HCT116 (cell line): Measurements from ENCODE around the gene ZGPAT. TPM values are rescaled to one million over a fixed set of nuclear protein-coding genes. Genes with fewer than 3 reads are reported as not detected.

Experiments
- ATAC-seq: fragments of 200-7000 bp; cut with Tn5 transposase; 2 replicates; pipeline ENCODE4 v1.9.1; 2020; ENCODE audit warnings: mild to moderate bottlenecking, moderate library complexity
- BruUV-seq: library from RNA; stranded (reverse); fragments of 400-500 nt; replicated peaks from 2 replicates; lab custom pipeline; 2021; lab: Mats Ljungman, UMichigan
- CTCF ChIA-PET: fragments of 300-600 bp; sonication (Branson Sonifier 250); formaldehyde crosslinking; loops from one replicate; lab custom pipeline; 2021; ENCODE audit warnings: antibody characterized with exemption; lab: Charles Lee
- POLR2A ChIA-PET: fragments of 300-600, 350-600 bp; sonication (Branson Sonifier 250); formaldehyde crosslinking; loops from one replicate; lab custom pipeline; 2021; ENCODE audit warnings: antibody characterized with exemption; lab: Charles Lee
- RAD21 ChIA-PET, 2 experiments: fragments of 300-600 bp; sonication (Branson Sonifier 250); formaldehyde crosslinking; loops; one replicate each; lab custom pipeline; 2023; ENCODE audit warnings: low total read pairs in 2 of 2; ENCODE audit not compliant: uncharacterized antibody in 2 of 2, unreplicated experiment in 2 of 2, low non-redundant PET in 1 of 2; lab: Charles Lee
- DNase-seq: peaks from one replicate; pipeline ENCODE4 v3.0.0-alpha.2; 2010; ENCODE audit warnings: low read depth, low spot score
- H2AFZ ChIP-seq: fragments of 200-600 bp; shearing (Covaris generic), sonication (generic); 2 replicates; pipeline ENCODE4 v1.6.1; 2017; ENCODE audit warnings: low read depth, mixed run types, mixed read lengths, antibody characterized with exemption, low read length; ENCODE audit not compliant: poor library complexity, severe bottlenecking
- H3K27ac ChIP-seq: 2 replicates; pipeline ENCODE4 v1.5.1; 2012; ENCODE audit warnings: low read depth, low read length
- H3K27me3 ChIP-seq: fragments of 200-600 bp; sonication (generic); 2 replicates; pipeline ENCODE4 v1.6.1; 2016; ENCODE audit warnings: mixed run types, low read length, mixed read lengths; ENCODE audit not compliant: insufficient read depth
- H3K36me3 ChIP-seq, 2 experiments: fragments of 200-500 bp in 1 of 2; fragments of 200-600 bp in 1 of 2; sonication (Bioruptor generic) in 1 of 2; sonication (generic) in 1 of 2; 2 replicates each; pipeline versions ENCODE4 v1.5.1 to v1.6.1; 2014 to 2016; ENCODE audit warnings: low read length in 2 of 2, inconsistent platforms in 1 of 2, mixed read lengths in 1 of 2, mixed run types in 1 of 2; ENCODE audit not compliant: insufficient read depth in 2 of 2, control insufficient read depth in 1 of 2
- H3K4me1 ChIP-seq, 2 experiments: fragments of 200-600 bp in 1 of 2; sonication (generic) in 1 of 2; 2 replicates each; pipeline versions ENCODE4 v1.5.1 to v1.6.1; 2012 to 2017; ENCODE audit warnings: low read length in 2 of 2, inconsistent platforms in 1 of 2, mild to moderate bottlenecking in 1 of 2, mixed read lengths in 1 of 2, mixed run types in 1 of 2, moderate library complexity in 1 of 2; ENCODE audit not compliant: insufficient read depth in 2 of 2, control insufficient read depth in 1 of 2
- H3K4me2 ChIP-seq: fragments of 200-600 bp; sonication (generic); 2 replicates; pipeline ENCODE4 v1.6.1; 2017; ENCODE audit warnings: mixed run types, low read length, mixed read lengths
- H3K4me3 ChIP-seq, 2 experiments: fragments of 200-600 bp in 1 of 2; sonication (generic) in 1 of 2; replicated peaks in 1 of 2; 2 replicates each; pipeline ENCODE4 v1.5.1; 2011 to 2016; ENCODE audit warnings: low read length in 2 of 2, control low read depth in 1 of 2, low read depth in 1 of 2, mild to moderate bottlenecking in 1 of 2, mixed read lengths in 1 of 2, mixed run types in 1 of 2
- H3K79me2 ChIP-seq: fragments of 200-600 bp; sonication (generic); 2 replicates; pipeline ENCODE4 v1.6.1; 2017; ENCODE audit warnings: mild to moderate bottlenecking, mixed run types, low read length, moderate library complexity, mixed read lengths; ENCODE audit not compliant: insufficient read depth
- H3K9ac ChIP-seq: fragments of 200-600 bp; sonication (generic); 2 replicates; pipeline ENCODE4 v1.6.1; 2016; ENCODE audit warnings: low read length, mixed read lengths
- H3K9me2 ChIP-seq: fragments of 200-600 bp; sonication (generic), shearing (Covaris generic); 2 replicates; pipeline ENCODE4 v1.6.1; 2017; ENCODE audit warnings: mixed run types, mild to moderate bottlenecking, moderate library complexity; ENCODE audit not compliant: insufficient read depth
- H3K9me3 ChIP-seq, 2 experiments: fragments of 200-500 bp in 1 of 2; fragments of 200-600 bp in 1 of 2; sonication (Bioruptor generic) in 1 of 2; sonication (generic) in 1 of 2; 2 replicates each; pipeline ENCODE4 v1.6.1; 2014 to 2017; ENCODE audit warnings: low read length in 2 of 2, mixed read lengths in 2 of 2, inconsistent platforms in 1 of 2, low read depth in 1 of 2, mild to moderate bottlenecking in 1 of 2, mixed run types in 1 of 2, moderate library complexity in 1 of 2; ENCODE audit not compliant: control insufficient read depth in 1 of 2, insufficient read depth in 1 of 2
- H4K20me1 ChIP-seq: fragments of 200-600 bp; sonication (generic), shearing (Covaris generic); 2 replicates; pipeline ENCODE4 v1.6.1; 2017; ENCODE audit warnings: mixed run types, mild to moderate bottlenecking, moderate library complexity; ENCODE audit not compliant: insufficient read depth
- ATF3 ChIP-seq: IDR thresholded peaks from 2 replicates; pipeline ENCODE4 v1.6.1; 2012
- CEBPB ChIP-seq: IDR thresholded peaks from 2 replicates; pipeline ENCODE4 v1.6.1; 2012; ENCODE audit warnings: low read depth
- CTCF ChIP-seq, 3 experiments: fragments of 200-600 bp in 1 of 3; sonication (generic) in 1 of 3; IDR thresholded peaks in 2 of 3; conservative IDR thresholded peaks in 1 of 3; 2 replicates each; pipeline ENCODE4 v1.5.1; 2012 to 2017; ENCODE audit warnings: low read depth in 2 of 3, low read length in 2 of 3, antibody characterized with exemption in 1 of 3, borderline replicate concordance in 1 of 3, control low read depth in 1 of 3, mild to moderate bottlenecking in 1 of 3, mixed read lengths in 1 of 3, mixed run types in 1 of 3, moderate library complexity in 1 of 3; ENCODE audit not compliant: insufficient read depth in 1 of 3
- EGR1 ChIP-seq: IDR thresholded peaks from 2 replicates; pipeline ENCODE4 v1.6.1; 2012; ENCODE audit warnings: low read depth
- ELF1 ChIP-seq: IDR thresholded peaks from 2 replicates; pipeline ENCODE4 v1.6.1; 2012; ENCODE audit warnings: low read depth, borderline replicate concordance
- EZH2 ChIP-seq: fragments of 200-600 bp; sonication (generic); IDR thresholded peaks from 2 replicates; pipeline ENCODE4 v1.6.1; 2017; ENCODE audit warnings: antibody characterized with exemption, mixed run types
- EZH2phosphoT487 ChIP-seq: fragments of 200-600 bp; IDR thresholded peaks from 2 replicates; pipeline ENCODE4 v1.6.1; 2018; ENCODE audit warnings: antibody characterized with exemption, borderline replicate concordance
- POLR2A ChIP-seq: IDR thresholded peaks from 2 replicates; pipeline ENCODE4 v1.7.0; 2011; ENCODE audit warnings: borderline replicate concordance; ENCODE audit not compliant: insufficient read depth, insufficient read length; ENCODE audit errors: extremely low read depth
- POLR2AphosphoS5 ChIP-seq: IDR thresholded peaks from 2 replicates; pipeline ENCODE4 v1.6.1; 2011; ENCODE audit warnings: mild to moderate bottlenecking, low read depth, low read length, moderate library complexity
- SIN3A ChIP-seq: IDR thresholded peaks from 2 replicates; pipeline ENCODE4 v1.6.1; 2012; ENCODE audit warnings: low read depth
- SRF ChIP-seq: IDR thresholded peaks from 2 replicates; pipeline ENCODE4 v1.6.1; 2012; ENCODE audit warnings: low read depth
- ZBTB33 ChIP-seq: IDR thresholded peaks from 2 replicates; pipeline ENCODE4 v1.6.1; 2011; ENCODE audit warnings: mild to moderate bottlenecking, low read length, moderate library complexity; ENCODE audit not compliant: insufficient replicate concordance; ENCODE audit errors: extremely low read depth
- intact Hi-C: fragments of 100-400 bp; cut with micrococcal nuclease; formaldehyde crosslinking; loops from 2 replicates; pipeline ENCODE4 v1.10.0; 2022
- total RNA-seq: library from RNA; stranded (reverse); gene quantifications from one replicate; pipeline ENCODE4 v1.2.1, GENCODE V29; 2021; ENCODE audit not compliant: unreplicated experiment

The ZGPAT gene
- total RNA-seq, 1 experiment from 2014 or later = 30.6 TPM

DNA sequence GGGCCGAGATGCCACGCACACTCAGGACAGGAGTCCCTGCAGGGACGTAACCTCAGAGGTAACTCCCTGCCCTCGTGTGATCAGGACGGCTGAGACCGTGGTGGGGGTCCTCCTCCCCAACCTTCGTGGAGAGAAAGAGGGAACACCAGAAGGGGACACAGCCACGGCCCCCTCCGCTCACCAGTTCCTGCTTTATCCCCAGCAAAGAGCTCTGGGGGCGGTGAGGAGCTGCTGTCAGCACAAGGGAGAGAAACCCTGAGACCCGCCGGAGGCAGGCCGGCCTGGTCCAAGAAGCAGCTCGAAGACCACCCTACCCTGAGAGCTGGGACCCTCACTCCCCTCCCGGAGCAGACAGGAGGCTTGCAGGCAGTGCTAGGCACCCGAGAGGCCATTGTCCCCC lies 76.1 kb downstream of the ZGPAT start (continued):
- no peak for TF ChIP-seq EZH2

DNA sequence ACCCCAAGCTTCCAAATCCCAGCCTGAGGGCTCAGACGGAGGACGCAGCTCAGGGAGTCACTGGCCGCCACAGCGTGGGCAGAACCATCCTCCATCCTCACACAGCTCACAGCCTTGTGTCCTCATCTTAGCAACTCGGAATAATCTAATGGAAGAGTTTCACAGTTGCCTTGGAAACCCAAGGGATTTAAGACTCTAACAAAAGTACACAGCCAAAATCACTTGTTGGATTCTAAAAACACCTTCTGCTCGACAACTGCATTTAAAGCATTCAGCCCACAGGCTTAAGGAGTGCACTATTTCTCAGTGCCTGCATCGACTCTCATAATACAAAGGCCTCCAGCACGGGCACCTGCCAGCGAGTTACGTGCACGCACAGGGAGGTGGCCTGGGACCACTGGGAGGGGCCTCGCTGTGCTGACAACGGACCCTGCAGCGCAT lies 77.9 kb downstream of the ZGPAT start:
- Histone ChIP-seq H3K9ac (no peak overlapping the region), H3K9me3 (no peaks in the 10 kb centered on the region), H3K36me3 (no peaks in the 10 kb centered on the region), H3K4me3 (no peak overlapping the region), H3K4me1 (peaks cover 14 to 18% of the 10 kb centered on the region in 2 experiments; a peak in 3 of 4 replicates), H3K9me2 (no peaks in the 10 kb centered on the region), H2AFZ (no peak overlapping the region), H3K27me3 (no peaks in the 10 kb centered on the region), H3K4me2 (no peak overlapping the region), H3K27ac (no peak overlapping the region), H3K79me2 (no peaks in the 10 kb centered on the region), H4K20me1 (no peaks in the 10 kb centered on the region)
- TF ChIP-seq CTCF (IDR thresholded peaks at IDR 0.05 in 2 of 3, conservative IDR thresholded peaks at IDR 0.05 in 1 of 3; ENCODE audit: borderline replicate concordance in 1 of 3, insufficient read depth in 1 of 3, low read depth in 2 of 3, low read length in 2 of 3) = no peak
- no peak for TF ChIP-seq CEBPB
- no peak for TF ChIP-seq SRF
- TF ChIP-seq ZBTB33 = no peak
- no peak for TF ChIP-seq EZH2phosphoT487
- TF ChIP-seq SIN3A = no peak
- TF ChIP-seq POLR2A = no peak
- TF ChIP-seq ATF3 = no peak
- TF ChIP-seq EGR1 = no peak
- no peak for TF ChIP-seq POLR2AphosphoS5
- no peak for TF ChIP-seq ELF1
- TF ChIP-seq EZH2 = no peak
- DNase-seq (no peak), ATAC-seq (no peak)
- no TSS peak for BruUV-seq
- intact Hi-C loops = loop anchor here (2.0 to 10.0 kb wide), 2 partner anchors 79 to 189 kb away; partner anchors contain the start of genes SAMD10 and TPD52L2
- ChIA-PET POLR2A (no interaction called here), RAD21 (interaction anchor here in 1 of 2 experiments (1.0 kb wide), 1 partner anchor 188 kb away, joined by 3 read pairs; no protein-coding TSS in a partner anchor), CTCF (interaction anchor here (0.8 to 1.5 kb wide), 5 partner anchors 8 to 25 kb away, joined by 3 read pairs; no protein-coding TSS in a partner anchor)

Other genes starting within 250 kb of the ZGPAT start
- gene KCNQ2, start 235.4 kb upstream of the ZGPAT start, total RNA-seq = 86.5 TPM
- gene EEF1A2, start 209.0 kb upstream of the ZGPAT start, total RNA-seq = 454 TPM
- 346 TPM for gene PPDPF, start 187.3 kb upstream of the ZGPAT start, total RNA-seq
- 6.7 TPM for gene PTK6, start 170.7 kb upstream of the ZGPAT start, total RNA-seq
- 3.2 TPM for gene SRMS, start 160.3 kb upstream of the ZGPAT start, total RNA-seq
- gene FNDC11, start 153.9 kb upstream of the ZGPAT start, total RNA-seq = 5.5 TPM
- 44.0 TPM for gene HELZ2, start 133.8 kb upstream of the ZGPAT start, total RNA-seq
- gene GMEB2, start 80.9 kb upstream of the ZGPAT start, total RNA-seq = 13.9 TPM
- 138 TPM for gene STMN3, start 54.6 kb upstream of the ZGPAT start, total RNA-seq
- gene RTEL1, start 49.7 kb upstream of the ZGPAT start, total RNA-seq = 58.0 TPM
- 147 TPM for gene TNFRSF6B, start 11.4 kb upstream of the ZGPAT start, total RNA-seq
- gene ARFRP1, start 63 bp upstream of the ZGPAT start, total RNA-seq = 53.7 TPM
- gene LIME1, start 28.6 kb downstream of the ZGPAT start, total RNA-seq = 27.4 TPM
- gene SLC2A4RG, start 31.7 kb downstream of the ZGPAT start, total RNA-seq = 121 TPM
- 10.7 TPM for gene ZBTB46, start 123.2 kb downstream of the ZGPAT start, total RNA-seq
- not detected for gene ABHD16B, start 153.5 kb downstream of the ZGPAT start, total RNA-seq
- 149 TPM for gene TPD52L2, start 157.2 kb downstream of the ZGPAT start, total RNA-seq
- gene DNAJC5, start 187.1 kb downstream of the ZGPAT start, total RNA-seq = 38.3 TPM
- gene UCKL1, start 248.4 kb downstream of the ZGPAT start, total RNA-seq = 54.2 TPM